Cerebellar cortex (tissue), 1 donor: ENCODE measurements around the gene DLL3.

ENCODE experiments used
- DNase-seq: peaks from one replicate; pipeline ENCODE4 v3.0.0-alpha.2; 2015; ENCODE audit warnings: low spot score

Gene DLL3

DNA sequence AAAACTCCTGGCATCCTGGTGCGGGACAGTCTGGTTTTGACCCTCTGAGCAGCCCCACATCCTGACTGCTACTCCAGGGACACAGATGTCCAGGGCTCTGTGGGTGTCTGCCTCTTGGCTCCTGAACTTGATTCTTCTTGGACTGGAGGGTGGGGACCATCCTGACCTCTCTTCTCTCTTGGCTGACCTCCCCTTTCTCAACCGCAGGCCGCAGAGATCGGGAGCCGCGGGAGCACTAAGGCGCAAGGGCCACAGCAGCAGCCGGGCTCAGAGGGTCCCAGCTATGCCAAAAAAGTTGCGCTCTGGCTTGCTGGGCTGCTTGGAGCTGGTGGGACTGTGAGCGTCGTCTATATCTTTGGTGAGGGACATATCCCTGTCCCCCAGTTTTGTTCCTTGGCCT is 17.1 kb upstream of the DLL3 start:
- DNase-seq, result no peak

DNA sequence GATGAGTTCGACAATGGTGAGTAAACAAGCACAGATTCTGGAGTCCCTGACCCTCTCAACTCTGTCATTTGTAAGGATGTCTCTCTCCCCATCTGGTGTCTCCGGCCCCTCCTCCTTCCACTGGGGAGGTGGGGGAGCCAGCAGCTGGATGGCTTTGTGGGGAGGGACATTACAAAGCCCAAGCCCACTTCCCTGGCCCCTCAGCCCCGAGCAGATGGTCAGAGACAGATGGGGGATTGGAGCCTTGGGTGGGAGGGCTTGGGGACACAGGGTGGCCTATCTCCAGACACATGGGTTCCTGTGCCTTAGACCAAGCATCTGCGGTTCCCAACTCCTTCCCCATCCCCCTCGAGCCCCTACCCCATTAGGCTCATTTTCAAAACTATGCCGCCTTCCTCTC is 15.6 kb upstream of the DLL3 start:
- DNase-seq, result no peak

DNA sequence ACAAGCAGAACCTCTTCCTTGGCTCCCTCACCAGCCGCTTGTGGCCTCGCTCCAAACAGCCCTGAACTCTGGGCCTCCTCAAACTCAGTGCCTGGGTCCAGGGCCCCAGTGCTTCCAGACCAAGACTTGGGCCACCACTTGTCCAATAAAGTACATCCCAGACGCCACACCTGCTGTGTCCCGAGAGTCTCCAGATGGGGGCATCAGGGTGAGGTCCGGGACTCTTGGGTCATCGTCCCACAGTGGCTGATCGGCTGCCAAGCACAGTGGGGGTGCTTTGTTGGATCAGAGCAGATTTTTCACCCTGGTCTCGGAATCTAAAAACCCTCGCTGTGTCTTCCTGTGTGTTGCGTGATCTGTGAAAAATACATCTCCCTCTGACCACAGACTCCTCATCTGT is 9.0 kb upstream of the DLL3 start:
- no peak for DNase-seq

DNA sequence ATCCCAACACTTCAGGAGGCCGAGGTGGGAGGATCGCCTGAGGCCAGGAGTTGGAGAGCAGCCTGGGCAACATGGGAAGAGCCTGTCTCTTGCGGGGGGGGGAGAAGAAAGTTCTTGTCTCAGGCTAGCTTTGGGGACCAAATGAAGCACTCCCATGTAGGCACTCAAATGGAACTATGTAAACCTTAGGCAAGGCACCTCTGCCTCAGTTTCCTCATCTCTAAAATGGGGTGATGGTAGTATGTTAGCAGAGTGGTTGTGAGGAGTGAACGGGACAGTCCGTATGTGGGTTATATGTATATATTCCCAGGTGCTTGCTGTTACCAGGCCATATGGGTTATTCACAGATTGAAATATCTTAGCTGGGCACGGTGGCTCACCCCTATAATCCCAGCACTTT is 6.5 kb upstream of the DLL3 start:
- no peak for DNase-seq

DNA sequence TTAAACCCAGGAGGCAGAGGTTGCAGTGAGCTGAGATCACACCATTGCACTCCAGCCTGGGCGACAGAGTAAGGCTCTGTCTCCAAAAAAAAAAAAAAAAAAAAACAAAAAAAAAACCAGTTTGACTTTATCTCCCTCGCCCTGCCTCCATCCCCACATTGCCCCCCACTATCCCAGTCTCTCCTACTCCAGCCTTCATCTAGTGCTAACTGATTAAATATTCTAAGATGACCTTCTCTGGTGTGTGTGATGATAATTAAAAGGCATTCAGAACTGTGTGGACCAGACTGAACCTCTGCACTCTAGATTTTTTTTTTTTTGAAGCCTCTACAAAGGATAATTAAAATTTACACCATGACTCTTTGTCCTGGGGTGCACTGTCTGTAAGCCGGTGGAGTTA is 6.0 kb upstream of the DLL3 start:
- DNase-seq, result no peak

GRCh38 chr19:39494661-39495060 is 4.1 kb upstream of the DLL3 start:
- no peak for DNase-seq

GRCh38 chr19:39496063-39496462 is 2.7 kb upstream of the DLL3 start:
- DNase-seq, result no peak

- no peak for DNase-seq
Measured at GRCh38 chr19:39497701-39497995, 1.1 kb upstream of the DLL3 start.

- peak; percentile 42 for DNase-seq
Measured at GRCh38 chr19:39497996-39498797, 550 bp upstream of the DLL3 start.

DNA sequence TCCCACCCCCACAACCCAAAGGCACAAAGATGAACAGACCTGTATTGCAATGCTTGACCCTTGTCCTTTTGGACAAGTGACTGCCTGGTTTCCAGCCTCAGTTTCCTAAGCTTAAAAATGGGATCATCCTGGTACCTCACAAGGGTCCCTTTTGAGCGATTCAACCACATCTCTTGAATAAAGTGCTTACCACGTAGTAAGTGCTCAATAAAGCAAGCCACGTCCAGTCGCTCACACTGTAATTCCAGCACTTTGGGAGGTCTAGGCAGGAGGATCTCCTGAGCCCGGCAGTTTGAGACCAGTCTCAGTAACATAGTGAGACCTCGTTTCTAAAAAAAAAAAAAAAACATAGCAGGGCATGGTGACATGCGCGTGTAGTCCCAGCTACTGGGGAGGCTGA is 1.2 kb downstream of the DLL3 start:
- DNase-seq, result no peak

GRCh38 chr19:39500543-39500942 is 1.8 kb downstream of the DLL3 start:
- DNase-seq, result no peak

DNA sequence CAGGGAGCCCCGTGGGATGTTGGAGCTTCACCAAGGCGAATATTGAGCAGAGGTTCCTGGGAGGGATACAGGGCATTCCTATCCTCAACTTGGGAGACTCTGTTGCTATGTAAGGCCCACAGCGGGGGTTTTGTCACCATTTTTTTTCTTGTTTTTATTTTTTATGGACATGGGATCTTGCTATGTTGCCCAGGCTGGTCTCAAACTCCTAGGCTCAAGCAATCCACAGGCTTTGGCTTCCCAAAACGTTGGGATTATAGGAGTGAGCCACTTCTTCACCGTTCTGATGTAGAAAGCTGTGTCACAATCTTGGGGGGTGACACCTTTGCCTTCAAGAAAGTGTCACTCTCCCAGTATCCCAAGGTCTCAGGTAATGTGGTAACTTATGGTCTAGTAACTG is 2.6 kb downstream of the DLL3 start:
- no peak for DNase-seq

GRCh38 chr19:39502640-39503417 is 4.1 kb downstream of the DLL3 start:
- peak; percentile 44 for DNase-seq

DNA sequence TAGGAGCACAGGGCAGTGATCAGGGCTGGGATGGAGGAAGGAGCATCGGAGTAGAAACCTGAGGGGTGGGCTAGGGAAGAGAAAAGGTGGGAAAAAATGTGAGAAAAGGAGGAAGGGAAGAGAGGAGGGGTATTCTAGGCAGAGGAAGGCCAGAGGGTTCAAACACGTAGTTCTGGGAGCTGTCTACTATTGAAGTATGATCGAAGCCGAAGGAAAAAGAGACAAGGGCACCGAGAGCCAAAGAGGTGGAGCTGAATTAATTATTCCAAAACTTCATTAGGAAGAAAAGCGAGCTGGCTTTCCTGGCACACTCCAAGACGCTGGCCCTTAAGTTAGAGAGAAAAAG is 7.8 kb downstream of the DLL3 start:
- DNase-seq, result no peak

DNA sequence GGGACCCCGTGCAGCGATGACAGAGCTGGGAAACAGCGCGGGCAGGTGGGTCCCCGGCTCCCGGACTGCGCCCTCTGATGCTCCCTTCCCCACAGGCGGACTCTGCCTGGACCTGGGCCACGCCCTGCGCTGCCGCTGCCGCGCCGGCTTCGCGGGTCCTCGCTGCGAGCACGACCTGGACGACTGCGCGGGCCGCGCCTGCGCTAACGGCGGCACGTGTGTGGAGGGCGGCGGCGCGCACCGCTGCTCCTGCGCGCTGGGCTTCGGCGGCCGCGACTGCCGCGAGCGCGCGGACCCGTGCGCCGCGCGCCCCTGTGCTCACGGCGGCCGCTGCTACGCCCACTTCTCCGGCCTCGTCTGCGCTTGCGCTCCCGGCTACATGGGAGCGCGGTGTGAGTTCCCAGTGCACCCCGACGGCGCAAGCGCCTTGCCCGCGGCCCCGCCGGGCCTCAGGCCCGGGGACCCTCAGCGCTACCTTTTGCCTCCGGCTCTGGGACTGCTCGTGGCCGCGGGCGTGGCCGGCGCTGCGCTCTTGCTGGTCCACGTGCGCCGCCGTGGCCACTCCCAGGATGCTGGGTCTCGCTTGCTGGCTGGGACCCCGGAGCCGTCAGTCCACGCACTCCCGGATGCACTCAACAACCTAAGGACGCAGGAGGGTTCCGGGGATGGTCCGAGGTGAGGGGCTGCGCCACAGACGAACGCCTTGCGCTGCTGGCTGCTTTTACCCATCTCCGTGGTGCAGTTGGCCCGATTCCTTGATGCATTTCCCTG is 8.4 kb downstream of the DLL3 start:
- peak; percentile 52 for DNase-seq

GRCh38 chr19:39507715-39508364 is 9.1 kb downstream of the DLL3 start:
- DNase-seq, result no peak

DNA sequence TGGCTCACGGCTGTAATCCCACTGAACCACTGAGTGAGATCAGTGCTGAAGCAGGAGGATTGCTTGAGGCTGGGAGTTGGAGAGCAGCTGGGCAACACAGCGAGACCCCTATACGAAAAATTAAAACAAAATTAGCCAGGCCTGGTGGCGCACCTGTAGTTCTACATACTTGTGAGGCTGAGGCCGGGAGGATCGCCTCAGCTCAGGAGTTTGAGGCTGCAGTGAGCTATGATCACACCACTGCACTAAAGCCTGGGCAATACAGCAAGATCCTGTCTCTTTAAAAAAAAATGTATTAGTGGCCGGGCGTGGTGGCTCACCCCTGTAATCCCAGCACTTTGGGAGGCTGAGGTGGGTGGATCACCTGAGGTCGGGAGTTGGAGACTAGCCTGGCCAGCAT is 9.9 kb downstream of the DLL3 start:
- no peak for DNase-seq

DNA sequence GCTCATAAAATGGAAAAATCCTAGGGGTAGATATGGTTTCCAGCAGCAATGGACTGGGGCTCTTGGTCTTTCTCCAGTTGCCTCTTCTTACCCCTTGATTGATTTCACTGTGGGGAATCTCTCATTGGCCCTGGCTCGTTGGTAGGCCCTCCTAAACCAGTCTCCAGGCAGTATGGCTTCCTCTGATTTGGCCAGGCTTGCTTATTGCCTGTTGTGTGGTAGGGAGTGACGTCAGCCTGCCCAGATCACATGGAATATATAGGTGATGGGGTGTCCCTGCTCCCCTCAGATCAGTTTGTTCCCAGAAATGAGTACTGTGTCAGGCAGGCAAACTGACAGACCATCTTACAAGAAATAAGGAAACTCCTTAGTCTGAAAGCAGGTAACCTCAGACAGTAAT is 10.5 kb downstream of the DLL3 start:
- DNase-seq, result no peak

DNA sequence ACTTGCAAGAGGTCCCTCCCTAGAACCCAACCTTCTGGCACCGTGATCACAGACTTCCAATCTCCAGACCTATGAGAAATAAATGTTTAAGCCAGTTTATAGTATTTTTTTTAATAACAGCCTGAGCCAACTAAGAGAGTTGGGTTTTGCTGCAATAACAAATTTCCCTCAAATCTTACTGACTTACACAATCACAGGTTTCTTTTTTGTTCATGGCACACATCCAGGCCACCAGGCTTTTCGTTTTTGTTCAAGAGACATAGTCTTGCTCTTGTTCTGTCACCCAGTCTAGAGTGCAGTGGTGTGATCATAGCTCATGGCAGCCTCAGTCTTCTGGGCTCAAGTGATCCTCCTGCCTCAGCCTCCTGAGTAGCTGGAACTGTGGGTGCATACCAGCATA is 14.2 kb downstream of the DLL3 start:
- no peak for DNase-seq

DNA sequence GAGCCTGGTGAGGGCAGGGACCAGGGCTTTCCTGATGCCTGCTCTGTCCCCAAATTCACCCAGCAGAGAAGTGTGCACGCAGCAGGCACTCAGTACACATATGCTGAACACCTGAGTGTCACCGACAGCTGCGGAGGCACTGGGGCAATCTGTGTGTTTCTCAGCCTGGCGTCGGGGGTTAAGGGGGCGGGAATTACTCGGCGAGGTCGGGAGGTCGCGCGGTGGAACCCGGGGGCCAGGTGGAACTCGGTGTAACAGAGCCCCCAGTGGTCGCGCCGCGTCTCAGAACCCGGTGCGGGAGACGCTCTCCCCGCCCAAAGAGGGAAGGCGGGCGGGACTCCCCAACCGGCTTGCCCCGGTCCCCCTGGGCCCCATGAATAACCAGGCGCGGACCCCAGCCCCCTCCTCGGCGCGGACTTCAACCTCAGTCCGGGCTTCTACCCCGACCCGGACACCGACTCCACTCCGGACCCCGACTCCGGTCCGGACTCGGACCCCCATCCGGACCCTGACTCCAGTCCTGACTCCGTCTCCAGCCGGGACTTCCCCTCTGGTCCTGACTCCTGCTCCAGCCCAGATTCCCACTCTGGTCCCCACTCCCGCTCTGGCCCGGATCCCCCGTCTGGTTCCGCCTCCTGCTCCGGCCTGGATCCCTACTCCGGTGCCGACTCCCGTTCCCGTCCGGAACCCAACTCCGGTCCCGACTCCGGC is 16.2 kb downstream of the DLL3 start, which contains the start of gene SELENOV:
TSS of gene SELENOV (plus strand) at position 300 of the 711 bp plus-strand sequence. CDS start at position 374, 74 bp downstream.
- DNase-seq, result peak; percentile 36

GRCh38 chr19:39515551-39516191 is 16.9 kb downstream of the DLL3 start:
- no peak for DNase-seq
